ENCODE measurements around the gene HSPB6. TPM values are rescaled to one million over a fixed set of nuclear protein-coding genes. Genes with fewer than 3 reads are reported as not detected.

The HSPB6 gene
- total and polyA plus RNA-seq, 2 of the 8 experiments (the other 6 are each of a cell fraction or from before 2014, with no cell fraction given): 0.91 TPM; not detected in 1

- TF ChIP-seq CTCF (IDR thresholded peaks at IDR 0.05; ENCODE audit: control extremely low read depth in 1 of 3, insufficient read depth in 1 of 3, low read depth in 1 of 3, low read length in 3 of 3) (no peak), RXRA (IDR thresholded peaks at IDR 0.05; ENCODE audit: insufficient read depth, low read depth, low read length) (no peak)
These were observed 2.3 kb downstream of the HSPB6 start (continued) for GRCh38 chr19:35754370-35755130.

All from H1 (cell line).